ENCODE results near the gene XDH. TPM values are rescaled to one million over a fixed set of nuclear protein-coding genes. Genes with fewer than 3 reads are reported as not detected.

The XDH gene
- polyA plus RNA-seq, 1 donor from 2014 or later, result not detected

DNA sequence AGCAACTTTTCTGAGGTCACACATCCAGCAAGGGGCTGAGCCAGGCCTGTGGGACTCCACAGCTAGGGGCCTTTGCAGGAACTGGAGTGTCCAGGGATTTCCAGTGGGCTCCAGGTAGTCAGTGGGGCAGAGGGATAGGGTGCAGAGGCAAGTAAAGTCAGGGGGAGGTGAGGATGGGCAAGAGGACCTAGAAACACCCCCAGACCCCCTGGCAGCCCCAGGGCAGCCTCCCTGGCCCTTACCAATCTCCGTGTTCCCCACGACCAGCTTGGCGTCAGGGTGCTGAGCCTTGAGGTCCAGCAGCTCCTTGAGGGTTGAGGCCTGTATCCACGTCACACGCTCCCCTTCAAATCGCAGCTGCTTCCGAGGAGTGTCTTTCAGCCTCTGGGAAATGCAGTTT is 28.4 kb downstream of the XDH start:
- no peak overlapping the region for H3K4me3 Mint-ChIP-seq
- H3K36me3 Mint-ChIP-seq, result no peaks in the 10 kb centered on the region
- peaks cover 1% of the 10 kb centered on the region for H3K27me3 Mint-ChIP-seq
- H3K9me3 Mint-ChIP-seq, result no peaks in the 10 kb centered on the region
- H3K27ac Mint-ChIP-seq, result no peak overlapping the region
- H3K4me1 Mint-ChIP-seq, result no peaks in the 10 kb centered on the region

DNA sequence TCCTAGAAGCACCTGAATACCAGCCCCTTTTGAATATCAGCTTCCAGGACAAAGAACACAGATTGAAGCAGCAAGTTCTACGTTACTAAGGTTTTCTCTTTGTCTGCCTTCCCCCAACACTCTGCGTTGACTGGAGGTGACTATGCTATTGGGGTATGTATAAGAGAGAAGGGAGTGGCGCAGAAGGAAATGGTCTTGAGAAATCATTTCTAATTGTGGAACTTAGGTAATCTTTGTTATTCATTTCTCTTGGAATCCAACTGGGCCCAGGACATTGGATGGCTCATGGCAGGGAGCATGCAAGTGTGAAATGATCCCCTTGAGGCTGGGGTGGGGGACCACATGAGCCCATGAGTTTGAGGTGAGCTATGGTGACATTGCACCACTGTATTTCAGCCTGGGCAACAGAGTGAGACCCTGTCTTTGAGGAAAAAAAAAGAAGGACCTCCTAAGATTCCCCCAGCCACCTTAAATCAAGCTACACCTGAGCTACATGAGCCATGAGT is 29.7 kb downstream of the XDH start:
- H3K27me3 Mint-ChIP-seq, result peaks cover 3% of the 10 kb centered on the region
- H3K9me3 Mint-ChIP-seq, result no peaks in the 10 kb centered on the region
- no peak overlapping the region for H3K27ac Mint-ChIP-seq
- H3K4me3 Mint-ChIP-seq, result no peak overlapping the region
- no peaks in the 10 kb centered on the region for H3K36me3 Mint-ChIP-seq
- no peaks in the 10 kb centered on the region for H3K4me1 Mint-ChIP-seq

DNA sequence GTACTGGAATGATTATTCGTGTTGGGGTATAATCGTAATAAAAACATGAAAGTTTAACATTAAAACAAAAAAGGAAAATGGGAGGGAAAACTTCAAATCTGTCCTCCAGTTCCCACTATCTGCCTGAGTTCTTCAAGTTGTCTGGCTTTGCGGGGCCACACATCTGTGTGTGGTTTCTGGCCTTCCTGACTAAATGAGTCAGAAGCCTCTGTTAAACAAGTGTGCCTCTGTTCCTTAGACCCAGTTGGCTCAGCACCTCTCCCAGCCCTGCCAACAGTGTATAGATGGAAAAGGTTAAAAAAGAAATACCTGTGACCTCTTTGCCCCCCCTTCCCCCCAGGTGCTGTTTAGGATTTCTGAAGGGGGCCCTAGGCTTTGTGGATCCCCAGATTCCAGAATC is 30.2 kb downstream of the XDH start:
- H3K9me3 Mint-ChIP-seq, result no peaks in the 10 kb centered on the region
- peaks cover 3% of the 10 kb centered on the region for H3K27me3 Mint-ChIP-seq
- no peaks in the 10 kb centered on the region for H3K4me1 Mint-ChIP-seq
- no peak overlapping the region for H3K4me3 Mint-ChIP-seq
- no peak overlapping the region for H3K27ac Mint-ChIP-seq
- no peaks in the 10 kb centered on the region for H3K36me3 Mint-ChIP-seq

DNA sequence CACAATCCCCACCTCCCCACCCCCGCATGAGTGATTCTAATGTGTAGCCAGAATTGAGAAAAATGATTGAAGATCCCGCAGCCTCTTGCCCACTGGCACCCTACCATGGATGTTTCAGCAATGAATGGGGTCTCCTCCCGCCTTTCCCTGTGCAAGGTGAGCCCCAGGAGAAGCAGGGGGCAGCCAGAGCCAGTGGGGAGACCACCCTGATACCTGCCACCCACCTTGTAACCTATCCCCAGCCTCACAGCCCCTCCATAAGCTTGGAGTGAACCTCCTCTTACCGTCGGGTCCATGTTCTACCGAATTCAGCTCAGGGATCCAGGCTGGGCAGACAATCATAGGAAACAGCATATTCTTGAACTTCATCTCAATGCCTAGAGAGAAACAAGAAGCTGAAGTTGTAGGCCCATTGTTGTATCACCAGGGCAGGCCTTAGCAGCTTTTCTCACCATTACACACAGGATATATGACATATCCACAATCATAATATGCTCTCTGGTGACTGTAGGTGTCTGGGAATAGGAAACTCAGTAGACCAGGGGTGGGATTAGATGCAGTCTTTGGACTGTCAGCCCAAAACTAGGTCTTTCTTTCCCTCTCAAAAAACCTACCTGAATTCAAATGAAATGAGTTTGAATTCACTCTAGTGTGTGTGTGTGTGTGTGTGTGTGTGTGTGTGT is 30.9 kb downstream of the XDH start:
- no peaks in the 10 kb centered on the region for H3K4me1 Mint-ChIP-seq
- H3K27ac Mint-ChIP-seq, result no peak overlapping the region
- H3K36me3 Mint-ChIP-seq, result no peaks in the 10 kb centered on the region
- H3K4me3 Mint-ChIP-seq, result peak overlapping the region in 1 of 4 donors; percentile 23
- peaks cover 3% of the 10 kb centered on the region for H3K27me3 Mint-ChIP-seq
- no peaks in the 10 kb centered on the region for H3K9me3 Mint-ChIP-seq

DNA sequence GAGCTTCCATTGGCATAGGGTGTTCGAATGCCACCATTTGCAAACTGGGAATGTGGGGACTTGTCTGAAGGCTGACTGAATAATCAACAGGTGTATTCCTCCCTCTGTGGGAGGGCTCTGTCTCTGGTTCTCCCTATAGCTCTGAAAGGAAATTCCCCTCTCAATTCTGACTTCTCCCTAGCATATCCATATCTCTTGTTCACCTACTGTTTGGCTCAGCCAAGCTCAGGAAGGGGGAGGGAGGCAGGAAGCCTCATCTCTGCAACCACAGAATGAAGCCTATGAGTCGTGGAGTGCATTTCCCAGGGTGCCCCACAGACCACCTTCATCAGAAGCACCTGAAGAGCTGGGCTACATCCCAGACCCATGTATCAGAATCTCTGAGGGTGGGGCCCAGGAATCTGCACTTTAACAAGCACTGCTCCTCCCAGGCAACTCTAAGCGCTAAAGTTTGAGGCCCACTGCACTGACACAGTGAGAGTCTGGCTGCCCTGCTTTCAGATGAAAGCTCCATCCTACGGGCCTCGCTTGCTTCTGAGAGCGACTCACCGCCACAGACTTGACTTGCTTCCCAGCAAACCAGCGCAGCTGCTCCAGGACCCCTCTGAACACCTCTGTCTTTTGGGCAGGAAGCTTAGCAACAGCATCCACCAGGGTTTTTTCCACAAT is 32.0 kb downstream of the XDH start:
- H3K27me3 Mint-ChIP-seq, result peaks cover 3% of the 10 kb centered on the region
- H3K9me3 Mint-ChIP-seq, result no peaks in the 10 kb centered on the region
- H3K4me3 Mint-ChIP-seq, result no peak overlapping the region
- H3K27ac Mint-ChIP-seq, result no peak overlapping the region
- H3K36me3 Mint-ChIP-seq, result no peaks in the 10 kb centered on the region
- peaks cover 0 to 2% (median 0%) of the 10 kb centered on the region in 3 donors for H3K4me1 Mint-ChIP-seq

DNA sequence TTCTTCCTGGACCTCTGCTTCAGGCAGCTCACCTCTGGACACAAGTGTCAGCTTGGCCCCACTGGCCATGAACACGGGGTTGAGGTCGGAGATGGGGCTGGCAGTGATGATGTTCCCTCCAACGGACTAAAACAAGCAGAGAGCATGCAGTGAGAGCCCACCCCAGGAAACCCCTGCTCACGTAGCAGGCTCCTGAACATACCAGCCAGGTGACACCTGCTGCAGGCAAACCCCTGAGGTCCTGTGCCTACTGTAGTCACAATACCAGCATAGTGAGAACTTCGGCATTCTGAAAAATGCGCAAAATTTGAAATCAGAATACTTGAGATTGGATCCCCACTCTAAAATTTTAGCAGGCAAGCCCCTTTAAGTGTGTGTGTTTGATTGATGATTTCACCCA is 32.9 kb downstream of the XDH start:
- Mint-ChIP-seq H3K4me1 (peaks cover 0 to 2% (median 0%) of the 10 kb centered on the region in 3 donors), H3K36me3 (no peaks in the 10 kb centered on the region), H3K27ac (peak overlapping the region in 1 of 3 donors; percentile 27), H3K27me3 (peaks cover 3% of the 10 kb centered on the region), H3K9me3 (peaks cover 0 to 4% (median 1%) of the 10 kb centered on the region in 3 donors), H3K4me3 (no peak overlapping the region)

DNA sequence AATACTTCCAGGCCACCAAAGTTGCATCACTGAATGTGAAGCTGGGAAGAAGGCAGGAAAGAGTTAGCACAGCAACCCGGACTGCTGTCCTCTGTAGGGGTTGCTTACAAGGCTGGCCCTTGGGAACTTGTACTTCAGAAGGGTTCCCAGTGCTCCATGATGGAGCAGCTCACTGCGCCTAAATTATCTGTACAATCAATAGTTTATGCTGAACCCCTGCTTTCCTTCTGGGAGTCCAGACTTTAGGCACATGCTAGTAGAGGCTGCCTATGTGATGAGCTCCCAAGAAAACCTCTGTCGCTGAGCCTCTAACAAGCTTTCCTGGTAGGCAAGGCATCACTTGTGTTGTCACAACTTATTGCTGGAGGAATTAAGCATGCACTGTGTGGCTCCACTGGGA is 34.3 kb downstream of the XDH start:
- Mint-ChIP-seq H3K9me3 (peaks cover 0 to 8% (median 5%) of the 10 kb centered on the region in 3 donors), H3K27ac (no peak overlapping the region), H3K36me3 (no peaks in the 10 kb centered on the region), H3K27me3 (peaks cover 3% of the 10 kb centered on the region), H3K4me1 (peaks cover 0 to 2% (median 0%) of the 10 kb centered on the region in 3 donors), H3K4me3 (no peak overlapping the region)

DNA sequence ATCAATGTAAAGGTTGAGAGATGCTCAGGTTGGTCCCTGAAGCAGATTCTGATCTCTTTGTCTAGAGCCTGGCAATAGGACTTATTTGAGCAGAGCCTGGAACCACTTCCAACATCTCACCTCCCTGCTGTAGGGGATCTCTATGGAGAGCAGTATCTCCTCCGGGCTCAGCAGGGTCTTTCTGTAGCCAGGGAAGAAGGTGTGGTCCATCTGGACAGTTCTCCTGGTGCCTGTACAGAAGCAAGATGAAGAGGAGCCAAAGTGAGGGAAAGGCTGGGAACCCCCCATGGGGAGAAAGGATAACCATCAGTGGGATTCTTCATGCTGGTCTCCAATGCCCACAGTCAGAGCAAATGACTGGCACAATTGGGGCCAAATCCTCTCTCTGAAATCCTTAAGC is 34.8 kb downstream of the XDH start:
- peaks cover 0 to 2% (median 0%) of the 10 kb centered on the region in 3 donors for H3K4me1 Mint-ChIP-seq

DNA sequence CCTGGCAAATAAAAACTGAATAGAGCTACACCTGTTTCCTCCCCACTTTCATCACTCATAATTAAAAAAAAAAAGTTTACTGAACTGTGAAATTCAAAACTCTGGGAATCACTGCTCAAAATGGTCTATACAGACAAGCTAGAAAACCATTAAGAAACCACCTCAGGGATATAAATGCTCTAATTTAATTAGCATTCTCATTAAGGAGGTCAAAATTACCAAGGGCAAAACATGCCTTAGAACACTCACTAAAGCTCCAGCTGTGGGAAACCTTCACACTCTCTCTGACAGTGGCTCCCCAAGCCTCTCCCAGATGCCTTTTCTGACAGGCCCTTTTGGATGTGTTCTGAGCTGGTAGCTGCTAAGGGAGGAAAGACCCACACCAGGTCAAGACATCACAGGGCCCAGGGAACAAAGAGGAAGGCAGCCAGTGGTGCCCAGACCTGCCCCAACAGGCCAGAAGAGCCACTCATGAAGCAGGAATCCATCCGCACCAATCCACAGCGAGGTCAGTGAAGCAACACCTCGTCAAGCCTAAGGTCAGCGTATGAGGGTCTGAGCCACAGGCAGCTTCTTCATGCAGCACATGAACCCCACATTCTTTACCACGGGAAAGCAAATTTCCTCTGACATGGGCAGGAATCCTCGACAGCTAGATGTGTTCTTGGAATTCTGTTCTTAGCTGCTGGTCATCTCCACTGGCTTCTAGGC is 35.6 kb downstream of the XDH start:
- peaks cover 0 to 8% (median 5%) of the 10 kb centered on the region in 3 donors for H3K9me3 Mint-ChIP-seq
- H3K4me3 Mint-ChIP-seq, result no peak overlapping the region
- peaks cover 6% of the 10 kb centered on the region for H3K27me3 Mint-ChIP-seq
- H3K36me3 Mint-ChIP-seq, result no peaks in the 10 kb centered on the region
- peaks cover 0 to 2% (median 0%) of the 10 kb centered on the region in 3 donors for H3K4me1 Mint-ChIP-seq
- H3K27ac Mint-ChIP-seq, result peak overlapping the region in 1 of 3 donors; percentile 88

More for the DNA sequence above, 34.8 kb downstream of the XDH start:
- H3K27me3 Mint-ChIP-seq, result peaks cover 3% of the 10 kb centered on the region
- H3K4me3 Mint-ChIP-seq, result no peak overlapping the region
- H3K36me3 Mint-ChIP-seq, result no peaks in the 10 kb centered on the region
- peak overlapping the region in 1 of 3 donors; percentile 88 for H3K27ac Mint-ChIP-seq
- peaks cover 0 to 8% (median 5%) of the 10 kb centered on the region in 3 donors for H3K9me3 Mint-ChIP-seq

DNA sequence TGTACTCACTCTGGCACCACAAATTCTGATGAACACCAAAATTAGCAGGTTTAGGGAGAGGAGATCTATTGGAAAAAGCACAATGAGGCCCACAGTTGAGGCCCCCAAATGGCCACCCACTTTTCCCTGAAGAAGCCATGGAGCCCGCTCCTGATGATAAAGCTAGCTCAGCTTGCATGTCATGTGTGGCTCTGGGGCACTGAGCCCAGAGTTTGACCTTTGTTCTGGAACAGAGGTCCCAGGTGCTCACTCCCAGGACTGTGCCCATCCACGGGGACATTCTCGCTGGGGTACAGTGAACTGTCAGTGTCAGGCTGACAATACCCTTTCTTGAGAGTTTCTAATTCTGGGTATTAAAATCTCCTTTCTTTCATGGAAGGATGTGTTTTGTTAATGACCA is 36.2 kb downstream of the XDH start:
- Mint-ChIP-seq H3K36me3 (no peaks in the 10 kb centered on the region), H3K27ac (no peak overlapping the region), H3K9me3 (peaks cover 0 to 8% (median 5%) of the 10 kb centered on the region in 3 donors)

DNA sequence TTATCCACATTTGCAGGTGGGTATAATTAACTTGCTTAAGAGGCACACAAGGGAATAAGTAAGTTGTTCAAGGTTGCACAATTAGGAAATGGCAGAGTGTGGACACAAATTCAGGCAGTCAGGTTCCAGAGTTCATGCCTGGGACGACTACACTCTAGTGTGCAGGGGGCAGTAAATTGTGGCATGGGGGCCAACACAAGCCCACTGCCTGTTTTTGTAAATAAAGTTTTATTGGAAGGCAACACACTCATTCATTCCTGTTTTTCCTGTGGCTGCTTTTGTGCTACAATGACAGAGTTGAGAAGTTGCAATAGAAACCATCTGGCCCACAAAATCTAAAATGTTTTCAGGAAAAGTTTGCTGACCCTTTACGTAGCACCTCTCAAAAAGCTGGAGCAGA is 41.4 kb downstream of the XDH start:
- Mint-ChIP-seq H3K4me3 (no peak overlapping the region), H3K27me3 (peaks cover 3% of the 10 kb centered on the region), H3K4me1 (peaks cover 0 to under 1% (median 0%) of the 10 kb centered on the region in 3 donors), H3K27ac (no peak overlapping the region), H3K9me3 (peaks cover 0 to 8% (median 5%) of the 10 kb centered on the region in 3 donors), H3K36me3 (no peaks in the 10 kb centered on the region)

More for the DNA sequence above, 36.2 kb downstream of the XDH start:
- Mint-ChIP-seq H3K4me3 (no peak overlapping the region), H3K27me3 (peaks cover 6% of the 10 kb centered on the region), H3K4me1 (peaks cover 0 to 2% (median 0%) of the 10 kb centered on the region in 3 donors)

DNA sequence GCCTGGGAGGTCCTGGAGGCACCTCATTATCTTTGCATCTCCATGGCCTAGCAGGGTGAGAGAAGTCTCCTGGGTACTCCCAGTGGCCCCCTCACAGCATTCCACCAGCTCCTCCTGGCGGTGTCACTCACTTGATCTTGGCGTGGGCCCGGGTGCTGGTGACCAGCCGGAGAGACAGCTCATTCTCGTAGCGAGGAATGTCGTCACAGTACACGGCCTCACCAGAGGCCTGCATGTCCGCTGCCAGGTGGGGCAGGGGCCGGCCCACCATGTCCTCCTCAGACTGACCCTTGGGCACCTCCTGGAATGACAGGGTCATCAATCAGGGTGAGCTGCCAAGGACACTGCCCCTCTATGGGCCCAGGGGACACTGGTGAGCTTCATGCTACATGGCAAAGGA is 42.4 kb downstream of the XDH start:
- H3K27me3 Mint-ChIP-seq, result peaks cover 3% of the 10 kb centered on the region
- H3K36me3 Mint-ChIP-seq, result no peaks in the 10 kb centered on the region
- H3K9me3 Mint-ChIP-seq, result peaks cover 0 to 8% (median 5%) of the 10 kb centered on the region in 3 donors
- H3K27ac Mint-ChIP-seq, result peak overlapping the region in 1 of 3 donors; percentile 48
- H3K4me1 Mint-ChIP-seq, result no peaks in the 10 kb centered on the region
- H3K4me3 Mint-ChIP-seq, result no peak overlapping the region

DNA sequence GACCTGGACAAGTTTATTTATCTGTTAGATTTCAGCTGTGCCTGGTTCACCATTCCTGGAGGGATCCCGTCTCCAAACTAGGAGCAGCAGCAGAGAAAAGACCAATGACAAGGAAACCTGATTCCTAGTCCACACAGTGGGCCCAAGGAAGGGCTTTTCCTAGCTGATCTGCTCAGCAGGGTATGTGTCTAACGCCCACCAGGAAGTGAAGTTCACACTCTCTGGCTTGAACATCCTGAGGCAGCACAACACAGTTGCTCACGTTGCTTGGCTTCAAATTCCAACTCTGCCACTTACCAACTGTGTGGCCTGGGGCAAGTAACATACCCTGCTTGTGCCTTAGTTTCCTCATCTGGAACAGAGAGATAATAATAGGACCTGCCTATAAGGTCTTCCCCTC is 42.9 kb downstream of the XDH start:
- no peak overlapping the region for H3K4me3 Mint-ChIP-seq

DNA sequence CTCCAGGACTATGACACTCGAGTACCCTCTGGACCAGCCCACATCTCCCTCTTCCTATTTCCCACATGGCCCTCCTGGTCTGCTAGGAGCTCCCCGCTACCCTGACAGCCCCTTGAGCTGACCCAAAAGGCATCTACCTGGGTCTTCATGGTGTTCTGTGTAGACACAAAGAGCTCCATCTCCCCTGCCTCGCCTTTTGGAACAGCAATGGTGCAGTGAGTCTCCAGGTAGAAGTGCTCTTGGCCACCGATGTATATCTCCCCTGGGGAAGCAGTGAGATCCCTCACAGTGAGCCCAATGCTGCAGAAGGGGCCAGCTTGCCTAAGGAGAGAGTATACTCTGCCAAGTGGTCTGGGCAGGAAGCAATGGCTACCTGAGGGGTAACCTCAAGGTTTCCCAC is 47.8 kb downstream of the XDH start:
- Mint-ChIP-seq H3K9me3 (no peaks in the 10 kb centered on the region), H3K4me1 (no peaks in the 10 kb centered on the region), H3K27ac (no peak overlapping the region), H3K27me3 (peaks cover 2% of the 10 kb centered on the region), H3K4me3 (no peak overlapping the region), H3K36me3 (no peaks in the 10 kb centered on the region)

More for the DNA sequence above, 42.9 kb downstream of the XDH start:
- Mint-ChIP-seq H3K27ac (no peak overlapping the region), H3K4me1 (no peaks in the 10 kb centered on the region), H3K36me3 (no peaks in the 10 kb centered on the region), H3K27me3 (peaks cover 3% of the 10 kb centered on the region), H3K9me3 (peaks cover 0 to 5% (median 4%) of the 10 kb centered on the region in 3 donors)

Measured in IgD-negative memory B cell (primary cell).